ENCODE measurements around the gene CDT1. TPM values are rescaled to one million over a fixed set of nuclear protein-coding genes. Genes with fewer than 3 reads are reported as not detected.

CDT1 gene
- total RNA-seq, 1 donor from 2014 or later, result 16.2 TPM

DNA sequence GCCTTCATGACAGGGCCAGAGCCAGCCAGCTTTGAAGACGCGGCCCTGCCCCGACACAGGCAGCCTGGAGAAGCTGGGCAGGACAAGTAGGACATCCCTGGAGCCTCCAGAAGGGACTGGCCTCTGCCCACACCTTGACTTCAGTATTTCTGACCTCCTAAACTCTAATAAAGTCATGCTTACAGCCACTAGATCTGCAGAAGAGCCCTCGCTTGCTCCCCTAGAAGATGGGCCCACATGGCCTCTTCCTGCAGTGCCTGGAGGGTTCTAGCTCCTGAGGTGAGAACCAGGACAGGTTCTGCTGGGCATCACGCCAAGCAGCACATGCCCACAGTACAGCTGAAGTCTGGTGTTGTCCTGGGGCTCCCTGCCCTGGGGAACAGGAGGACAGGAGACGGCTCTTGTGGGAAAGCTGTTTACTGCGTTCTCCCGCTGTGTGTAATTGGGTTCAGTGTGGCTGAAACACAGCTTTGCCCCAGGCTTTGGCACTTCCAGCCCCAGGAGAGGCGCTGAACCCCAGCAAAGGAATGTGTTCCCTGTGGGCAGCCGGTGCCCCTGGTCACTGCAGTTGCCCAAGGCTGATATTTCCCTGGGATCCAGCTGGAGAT, 5.6 kb downstream of the CDT1 start:
- TF ChIP-seq, protein P1, sequence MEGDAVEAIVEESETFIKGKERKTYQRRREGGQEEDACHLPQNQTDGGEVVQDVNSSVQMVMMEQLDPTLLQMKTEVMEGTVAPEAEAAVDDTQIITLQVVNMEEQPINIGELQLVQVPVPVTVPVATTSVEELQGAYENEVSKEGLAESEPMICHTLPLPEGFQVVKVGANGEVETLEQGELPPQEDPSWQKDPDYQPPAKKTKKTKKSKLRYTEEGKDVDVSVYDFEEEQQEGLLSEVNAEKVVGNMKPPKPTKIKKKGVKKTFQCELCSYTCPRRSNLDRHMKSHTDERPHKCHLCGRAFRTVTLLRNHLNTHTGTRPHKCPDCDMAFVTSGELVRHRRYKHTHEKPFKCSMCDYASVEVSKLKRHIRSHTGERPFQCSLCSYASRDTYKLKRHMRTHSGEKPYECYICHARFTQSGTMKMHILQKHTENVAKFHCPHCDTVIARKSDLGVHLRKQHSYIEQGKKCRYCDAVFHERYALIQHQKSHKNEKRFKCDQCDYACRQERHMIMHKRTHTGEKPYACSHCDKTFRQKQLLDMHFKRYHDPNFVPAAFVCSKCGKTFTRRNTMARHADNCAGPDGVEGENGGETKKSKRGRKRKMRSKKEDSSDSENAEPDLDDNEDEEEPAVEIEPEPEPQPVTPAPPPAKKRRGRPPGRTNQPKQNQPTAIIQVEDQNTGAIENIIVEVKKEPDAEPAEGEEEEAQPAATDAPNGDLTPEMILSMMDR (IDR thresholded peaks at IDR 0.05; ENCODE audit: unreplicated experiment), result no peak
- peaks cover 8% of the 10 kb centered on the region for H3K27me3 Mint-ChIP-seq (ENCODE audit: unreplicated experiment)
- no peak overlapping the region for H3K27ac Mint-ChIP-seq (ENCODE audit: unreplicated experiment)
- H3K4me1 Mint-ChIP-seq (ENCODE audit: unreplicated experiment), result no peaks in the 10 kb centered on the region
- no peaks in the 10 kb centered on the region for H3K36me3 Mint-ChIP-seq (ENCODE audit: low read depth, unreplicated experiment)
- no peaks in the 10 kb centered on the region for H3K9me3 Mint-ChIP-seq (ENCODE audit: unreplicated experiment)
- DNase-seq (ENCODE audit: low spot score), result no peak
- H3K4me3 Mint-ChIP-seq (ENCODE audit: unreplicated experiment), result no peak overlapping the region

DNA sequence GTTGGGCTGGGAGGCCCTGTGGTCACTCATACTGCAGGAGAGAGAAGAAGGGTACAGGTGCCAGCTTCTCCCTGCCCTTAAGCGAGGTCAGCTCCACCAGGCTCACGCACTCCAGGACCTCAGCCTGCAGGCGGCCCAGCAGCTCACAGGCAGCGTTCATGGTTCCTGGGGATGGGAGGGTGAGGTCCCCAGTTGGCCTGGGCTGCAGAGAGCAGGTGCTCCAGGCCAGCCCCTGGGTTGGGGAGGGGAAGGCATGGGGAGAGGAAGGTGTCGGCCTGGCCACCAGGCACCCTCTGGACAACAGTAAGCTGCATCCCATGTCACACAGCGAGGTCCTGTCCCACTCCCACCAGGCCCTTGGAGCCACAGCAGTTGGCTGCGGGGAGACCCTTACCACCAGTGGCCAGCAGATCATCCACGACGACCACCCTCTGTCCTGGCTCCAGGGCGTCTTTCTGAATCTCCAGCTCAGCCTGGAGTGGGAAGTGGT, 6.1 kb downstream of the CDT1 start:
- H3K4me3 Mint-ChIP-seq (ENCODE audit: unreplicated experiment), result no peak overlapping the region
- H3K4me1 Mint-ChIP-seq (ENCODE audit: unreplicated experiment), result no peaks in the 10 kb centered on the region
- H3K27me3 Mint-ChIP-seq (ENCODE audit: unreplicated experiment), result peaks cover 6% of the 10 kb centered on the region
- DNase-seq (ENCODE audit: low spot score), result no peak
- no peak overlapping the region for H3K27ac Mint-ChIP-seq (ENCODE audit: unreplicated experiment)
- no peaks in the 10 kb centered on the region for H3K9me3 Mint-ChIP-seq (ENCODE audit: unreplicated experiment)
- H3K36me3 Mint-ChIP-seq (ENCODE audit: low read depth, unreplicated experiment), result no peaks in the 10 kb centered on the region
- TF ChIP-seq, protein P1 (IDR thresholded peaks at IDR 0.05; ENCODE audit: unreplicated experiment), result no peak

DNA sequence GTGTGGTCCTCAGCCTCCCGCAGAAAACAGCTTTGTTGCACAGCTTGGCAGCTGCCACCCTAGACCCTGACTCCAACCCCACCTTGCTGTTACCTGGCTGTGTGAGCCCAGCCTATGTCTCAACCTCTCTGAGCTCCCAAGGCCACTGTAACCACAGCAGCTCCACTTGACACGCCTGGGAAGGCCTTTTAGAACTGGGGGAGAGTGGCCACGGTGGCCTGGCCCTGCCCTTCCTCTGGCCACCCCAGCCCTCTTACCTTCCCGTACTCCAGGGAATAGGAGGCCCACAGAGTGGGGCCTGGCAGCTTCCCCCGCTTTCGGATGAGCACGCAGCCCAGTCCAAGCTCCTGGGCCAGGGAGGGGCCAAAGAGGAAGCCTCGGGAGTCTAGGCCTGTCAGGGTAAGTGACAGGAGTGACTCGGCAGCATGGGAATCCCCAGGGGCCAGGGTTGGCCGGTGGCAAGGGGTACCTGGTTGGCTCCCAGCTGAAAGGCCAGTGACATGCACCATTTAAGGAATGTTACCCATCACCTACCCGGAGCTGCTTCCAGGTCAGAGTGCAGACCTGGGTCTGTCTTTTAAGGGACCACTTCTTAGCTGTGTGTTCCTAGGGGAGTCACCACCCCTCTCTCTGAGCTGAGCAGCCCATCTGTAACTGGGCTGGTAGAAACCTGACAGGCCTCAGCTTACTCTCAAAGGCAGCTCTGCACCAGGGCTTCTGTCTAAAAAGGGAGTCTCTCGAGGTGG, 6.8 kb downstream of the CDT1 start:
- no peaks in the 10 kb centered on the region for H3K36me3 Mint-ChIP-seq (ENCODE audit: low read depth, unreplicated experiment)
- no peak overlapping the region for H3K27ac Mint-ChIP-seq (ENCODE audit: unreplicated experiment)

DNA sequence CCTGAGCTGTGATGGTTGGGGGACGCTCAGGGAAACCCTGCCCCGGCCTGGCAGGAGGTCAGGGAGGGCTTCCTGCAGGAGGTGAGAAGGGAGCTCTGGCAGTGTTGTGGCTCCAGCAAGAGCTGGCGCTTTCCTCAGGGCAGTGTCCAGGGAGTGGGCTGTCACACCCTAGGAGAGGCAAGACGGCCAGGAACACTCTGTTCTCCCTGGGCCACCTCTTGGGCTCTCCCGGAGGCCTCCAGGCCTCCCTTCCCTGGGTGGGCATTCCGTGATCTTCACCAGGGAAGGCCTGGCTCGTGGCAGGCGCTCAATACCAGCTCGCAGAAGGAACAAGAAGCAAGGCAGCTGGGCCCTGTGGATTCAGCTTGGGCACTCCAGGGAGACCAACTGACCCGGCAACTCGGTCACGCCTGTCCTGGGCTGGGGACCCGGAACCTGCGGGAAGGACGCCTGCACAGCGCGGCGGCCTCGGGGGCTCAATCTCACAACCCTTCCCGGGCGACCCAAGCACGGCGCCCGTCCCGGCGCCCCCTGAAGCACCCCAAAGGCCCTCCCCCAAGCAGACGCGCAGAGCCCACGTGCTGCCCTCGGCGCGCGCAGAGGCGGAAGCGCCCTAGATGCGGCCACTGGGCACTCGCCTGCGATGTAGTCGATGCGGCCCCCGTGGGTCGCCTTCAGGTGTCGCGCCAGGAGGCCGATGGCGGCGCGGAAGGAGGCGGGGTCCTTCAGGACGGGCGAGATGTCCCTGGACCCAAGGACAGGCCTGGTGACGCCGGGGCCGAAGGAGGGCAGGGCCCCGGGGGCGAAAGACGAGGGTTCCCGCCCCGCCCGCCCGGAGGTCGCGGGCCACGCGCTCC, 7.6 kb downstream of the CDT1 start:
- H3K4me1 Mint-ChIP-seq (ENCODE audit: unreplicated experiment), result no peaks in the 10 kb centered on the region
- H3K36me3 Mint-ChIP-seq (ENCODE audit: low read depth, unreplicated experiment), result no peaks in the 10 kb centered on the region
- peak overlapping the region; percentile 65 for H3K4me3 Mint-ChIP-seq (ENCODE audit: unreplicated experiment)
- TF ChIP-seq, protein P1 (IDR thresholded peaks at IDR 0.05; ENCODE audit: unreplicated experiment), result no peak
- H3K9me3 Mint-ChIP-seq (ENCODE audit: unreplicated experiment), result no peaks in the 10 kb centered on the region
- no peak overlapping the region for H3K27ac Mint-ChIP-seq (ENCODE audit: unreplicated experiment)
- DNase-seq (ENCODE audit: low spot score), result peak; percentile 41
- H3K27me3 Mint-ChIP-seq (ENCODE audit: unreplicated experiment), result peaks cover 6% of the 10 kb centered on the region

More for the DNA sequence above, 6.8 kb downstream of the CDT1 start:
- peak overlapping the region; percentile 65 for H3K4me3 Mint-ChIP-seq (ENCODE audit: unreplicated experiment)
- H3K27me3 Mint-ChIP-seq (ENCODE audit: unreplicated experiment), result peaks cover 6% of the 10 kb centered on the region
- TF ChIP-seq, protein P1 (IDR thresholded peaks at IDR 0.05; ENCODE audit: unreplicated experiment), result no peak
- DNase-seq (ENCODE audit: low spot score), result no peak
- no peaks in the 10 kb centered on the region for H3K4me1 Mint-ChIP-seq (ENCODE audit: unreplicated experiment)
- no peaks in the 10 kb centered on the region for H3K9me3 Mint-ChIP-seq (ENCODE audit: unreplicated experiment)

Measured in endothelial cell (in vitro differentiated cells).